Liver (tissue), 9 donors: ENCODE results near the gene TIE1. TPM values are rescaled to one million over a fixed set of nuclear protein-coding genes. Genes with fewer than 3 reads are reported as not detected.

ENCODE experiments used
- DNase-seq: peaks from one replicate; pipeline ENCODE4 v3.0.0-alpha.2; 2017; ENCODE audit warnings: low spot score
- H3K27ac ChIP-seq, 2 donors: one replicate each; pipeline ENCODE4 v1.7.0; 2013; ENCODE audit warnings: inconsistent platforms in 2 of 2, low read length in 2 of 2, control low read depth in 1 of 2, low read depth in 1 of 2, mild to moderate bottlenecking in 1 of 2
- H3K27me3 ChIP-seq, 4 donors: one replicate each; pipeline versions ENCODE4 v1.6.1 to v1.7.0; 2013; ENCODE audit warnings: low read length in 3 of 4, inconsistent platforms in 1 of 4, mild to moderate bottlenecking in 1 of 4, moderate library complexity in 1 of 4; ENCODE audit not compliant: control insufficient read depth in 4 of 4, insufficient read depth in 4 of 4
- H3K36me3 ChIP-seq, 4 donors: one replicate each; pipeline versions ENCODE4 v1.6.1 to v1.7.0; 2013; ENCODE audit warnings: low read length in 3 of 4, mild to moderate bottlenecking in 3 of 4, low read depth in 1 of 4, moderate library complexity in 1 of 4; ENCODE audit not compliant: control insufficient read depth in 4 of 4, insufficient read depth in 3 of 4
- H3K4me1 ChIP-seq, 4 donors: one replicate each; pipeline versions ENCODE4 v1.6.1 to v1.7.0; 2013; ENCODE audit warnings: low read length in 3 of 4, mild to moderate bottlenecking in 3 of 4, moderate library complexity in 1 of 4; ENCODE audit not compliant: control insufficient read depth in 4 of 4, insufficient read depth in 4 of 4
- H3K4me3 ChIP-seq, 3 donors: one replicate each; pipeline versions ENCODE4 v1.6.1 to v1.7.0; 2013; ENCODE audit warnings: low read length in 3 of 3, control low read depth in 1 of 3, low read depth in 1 of 3, mild to moderate bottlenecking in 1 of 3
- H3K9ac ChIP-seq, 2 donors: one replicate each; pipeline ENCODE4 v1.7.0; 2013; ENCODE audit warnings: low read length in 2 of 2, mild to moderate bottlenecking in 2 of 2, moderate library complexity in 2 of 2, control low read depth in 1 of 2, low read depth in 1 of 2
- H3K9me3 ChIP-seq, 4 donors: one replicate each; pipeline versions ENCODE4 v1.6.1 to v1.7.0; 2013; ENCODE audit warnings: low read length in 3 of 4; ENCODE audit not compliant: control insufficient read depth in 4 of 4
- CTCF ChIP-seq: fragments of 150-350 bp; IDR thresholded peaks from 2 replicates; pipeline ENCODE4 v1.5.1; 2017; ENCODE audit warnings: improper control_type of control experiment, low read depth, low read length; ENCODE audit not compliant: missing input control
- EGR1 ChIP-seq, 2 donors: IDR thresholded peaks; 2 replicates each; pipeline ENCODE4 v1.6.1; 2016 to 2018; ENCODE audit warnings: antibody characterized with exemption in 2 of 2, low read depth in 2 of 2
- FOXA1 ChIP-seq: IDR thresholded peaks from 2 replicates; pipeline ENCODE4 v1.6.1; 2016; ENCODE audit warnings: antibody characterized with exemption
- FOXA2 ChIP-seq: IDR thresholded peaks from 2 replicates; pipeline ENCODE4 v1.6.1; 2016; ENCODE audit warnings: antibody characterized with exemption
- GABPA ChIP-seq, 2 donors: IDR thresholded peaks in 1 of 2; conservative IDR thresholded peaks in 1 of 2; 2 replicates each; pipeline ENCODE4 v1.6.1; 2016; ENCODE audit warnings: antibody characterized with exemption in 2 of 2, mild to moderate bottlenecking in 1 of 2, moderate library complexity in 1 of 2
- HNF4A ChIP-seq, 2 donors: conservative IDR thresholded peaks; 2 replicates each; pipeline ENCODE4 v1.6.1; 2016; ENCODE audit warnings: antibody characterized with exemption in 2 of 2, mild to moderate bottlenecking in 2 of 2
- NR2F2 ChIP-seq: IDR thresholded peaks from 2 replicates; pipeline ENCODE4 v1.6.1; 2016; ENCODE audit warnings: antibody characterized with exemption
- RAD21 ChIP-seq, 2 donors: IDR thresholded peaks; 2 replicates each; pipeline ENCODE4 v1.6.1; 2016; ENCODE audit warnings: antibody characterized with exemption in 2 of 2, mild to moderate bottlenecking in 2 of 2
- REST ChIP-seq: IDR thresholded peaks from 2 replicates; pipeline ENCODE4 v1.6.1; 2016; ENCODE audit warnings: antibody characterized with exemption, mild to moderate bottlenecking
- RXRA ChIP-seq, 2 donors: IDR thresholded peaks; 2 replicates each; pipeline ENCODE4 v1.6.1; 2017 to 2018; ENCODE audit warnings: antibody characterized with exemption in 2 of 2, mild to moderate bottlenecking in 1 of 2
- SP1 ChIP-seq: IDR thresholded peaks from 2 replicates; pipeline ENCODE4 v1.6.1; 2018; ENCODE audit warnings: antibody characterized with exemption, mild to moderate bottlenecking
- TAF1 ChIP-seq: conservative IDR thresholded peaks from 2 replicates; pipeline ENCODE4 v1.6.1; 2016; ENCODE audit warnings: antibody characterized with exemption, mild to moderate bottlenecking
- WGBS: extraction: QIAGEN DNeasy Blood & Tissue Kit; methylation state at CpG from one replicate; pipeline ENCODE4 v1.1.7; 2013; 5-methylcytosine and 5-hydroxymethylcytosine counted together
- polyA plus RNA-seq, 2 donors: library from polyadenylated mRNA; stranded (reverse) in 1 of 2; unstranded in 1 of 2; fragments of 200-250 nt in 1 of 2; fragments of >200 nt in 1 of 2; fragmentation: Nextera tagmentation in 1 of 2; extraction: Ambion mirVana in 1 of 2; gene quantifications; one replicate each; pipeline versions ENCODE4 v1.2.1 to v1.2.3, GENCODE V29; 2013 to 2015
- total RNA-seq, 2 donors: library from RNA; depleted of rRNA; stranded (reverse); fragments of >200 nt; gene quantifications; one replicate each; pipeline ENCODE4 v1.2.3, GENCODE V29; 2014
- TF ChIP-seq, protein P1 (sequence below): IDR thresholded peaks from 2 replicates; pipeline ENCODE4 v1.6.1; 2016; ENCODE audit warnings: antibody characterized with exemption
- TF ChIP-seq, protein P2 (sequence below): IDR thresholded peaks from 2 replicates; pipeline ENCODE4 v1.6.1; 2016; ENCODE audit warnings: antibody characterized with exemption
- donor health status: healthy.
- donor health status: healthy.
- donor health status: healthy.
- donor health status: healthy.
- donor health status: healthy.

Gene TIE1
- total and polyA plus RNA-seq, 4 donors: 3.6 to 17.6 (median 8.9) TPM

DNA sequence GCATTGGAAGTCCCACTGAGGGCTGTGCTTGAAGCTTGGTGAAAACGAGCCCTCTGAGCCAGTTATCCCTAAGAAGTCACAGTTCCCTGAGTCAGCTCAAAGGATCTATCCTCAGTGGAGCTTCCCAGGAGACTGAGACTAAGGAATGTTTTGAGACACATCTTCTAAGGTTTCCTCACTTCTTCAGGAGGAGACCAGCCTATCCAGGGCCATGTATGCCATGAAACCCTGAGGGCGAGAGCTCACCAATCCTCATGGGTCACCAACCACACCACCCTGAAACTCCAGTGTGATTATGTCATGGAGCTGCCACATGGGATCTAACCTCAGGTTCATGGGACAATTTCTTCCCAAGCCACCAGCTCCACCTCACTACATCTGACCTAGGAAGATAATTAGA lies 7.6 kb upstream of the TIE1 start:
- Histone ChIP-seq H3K4me1 (peaks cover 0 to 18% (median 6%) of the 10 kb centered on the region in 4 donors), H3K9ac (no peak overlapping the region), H3K4me3 (no peak overlapping the region), H3K27me3 (no peaks in the 10 kb centered on the region), H3K27ac (no peak overlapping the region), H3K9me3 (no peaks in the 10 kb centered on the region), H3K36me3 (no peaks in the 10 kb centered on the region)
- no peak for DNase-seq
- TF ChIP-seq HNF4A (conservative IDR thresholded peaks at IDR 0.05) (no peak), GABPA (IDR thresholded peaks at IDR 0.05 in 1 of 2, conservative IDR thresholded peaks at IDR 0.05 in 1 of 2) (no peak)
- TF ChIP-seq, protein P1, sequence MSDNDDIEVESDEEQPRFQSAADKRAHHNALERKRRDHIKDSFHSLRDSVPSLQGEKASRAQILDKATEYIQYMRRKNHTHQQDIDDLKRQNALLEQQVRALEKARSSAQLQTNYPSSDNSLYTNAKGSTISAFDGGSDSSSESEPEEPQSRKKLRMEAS: no peak
- WGBS: 89% methylated on average over 2 of the region's 2 CpGs

DNA sequence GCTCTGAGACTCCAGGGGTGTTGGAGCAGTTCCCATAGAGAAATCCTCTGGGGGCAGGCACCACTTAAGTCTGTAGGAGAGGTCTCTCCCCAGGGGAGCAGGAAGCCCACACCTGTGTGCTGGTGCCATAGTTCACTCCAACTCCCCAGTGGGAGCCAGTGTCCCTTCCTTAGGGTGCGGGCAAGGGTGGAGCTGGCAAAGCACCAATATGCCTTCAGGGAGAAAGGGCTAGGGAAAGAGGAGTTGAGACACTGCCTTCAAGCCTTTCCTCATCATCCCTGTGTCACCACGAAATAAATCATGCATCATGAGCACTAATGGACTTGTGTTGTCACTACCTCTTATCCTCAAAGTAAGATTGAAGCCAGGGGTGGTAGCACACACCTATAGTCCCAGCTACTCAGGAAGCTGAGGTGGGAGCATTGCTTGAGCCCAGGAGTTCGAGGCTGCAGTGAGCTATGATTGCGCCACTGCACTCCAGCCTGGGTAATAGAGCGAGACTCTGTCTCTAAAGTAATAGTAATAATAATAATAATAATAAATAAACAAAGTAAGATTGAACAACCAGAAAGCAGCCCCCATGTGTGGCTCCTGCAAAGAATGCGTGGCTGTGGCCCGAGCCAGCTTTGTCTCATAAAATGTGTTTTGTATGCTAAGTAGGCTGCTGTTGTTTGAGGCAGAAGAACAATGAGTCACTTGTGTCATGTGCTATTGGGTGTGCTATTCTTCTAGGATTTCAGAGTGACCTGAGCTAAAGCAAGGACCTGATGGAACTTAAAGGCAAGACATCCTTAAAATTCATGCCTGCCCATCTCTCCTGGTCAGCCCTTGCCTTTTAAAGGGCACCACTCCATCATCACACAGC lies 6.7 kb upstream of the TIE1 start:
- H3K9me3 ChIP-seq: no peaks in the 10 kb centered on the region
- 91% methylated on average over 7 of the region's 7 CpGs for WGBS
- TF ChIP-seq NR2F2: no peak
- TF ChIP-seq RAD21 (IDR thresholded peaks at IDR 0.05): no peak
- TF ChIP-seq, protein P2, sequence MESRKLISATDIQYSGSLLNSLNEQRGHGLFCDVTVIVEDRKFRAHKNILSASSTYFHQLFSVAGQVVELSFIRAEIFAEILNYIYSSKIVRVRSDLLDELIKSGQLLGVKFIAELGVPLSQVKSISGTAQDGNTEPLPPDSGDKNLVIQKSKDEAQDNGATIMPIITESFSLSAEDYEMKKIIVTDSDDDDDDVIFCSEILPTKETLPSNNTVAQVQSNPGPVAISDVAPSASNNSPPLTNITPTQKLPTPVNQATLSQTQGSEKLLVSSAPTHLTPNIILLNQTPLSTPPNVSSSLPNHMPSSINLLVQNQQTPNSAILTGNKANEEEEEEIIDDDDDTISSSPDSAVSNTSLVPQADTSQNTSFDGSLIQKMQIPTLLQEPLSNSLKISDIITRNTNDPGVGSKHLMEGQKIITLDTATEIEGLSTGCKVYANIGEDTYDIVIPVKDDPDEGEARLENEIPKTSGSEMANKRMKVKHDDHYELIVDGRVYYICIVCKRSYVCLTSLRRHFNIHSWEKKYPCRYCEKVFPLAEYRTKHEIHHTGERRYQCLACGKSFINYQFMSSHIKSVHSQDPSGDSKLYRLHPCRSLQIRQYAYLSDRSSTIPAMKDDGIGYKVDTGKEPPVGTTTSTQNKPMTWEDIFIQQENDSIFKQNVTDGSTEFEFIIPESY: no peak
- no peak for TF ChIP-seq EGR1 (IDR thresholded peaks at IDR 0.05; ENCODE audit: low read depth in 2 of 2)
- TF ChIP-seq GABPA (IDR thresholded peaks at IDR 0.05 in 1 of 2, conservative IDR thresholded peaks at IDR 0.05 in 1 of 2): no peak
- no peak for TF ChIP-seq CTCF
- no peak for TF ChIP-seq REST
- TF ChIP-seq, protein P1: no peak
- no peak for TF ChIP-seq FOXA1
- TF ChIP-seq TAF1: no peak
- no peak for TF ChIP-seq RXRA (IDR thresholded peaks at IDR 0.05)
- no peak for TF ChIP-seq FOXA2
- TF ChIP-seq SP1: no peak
- H3K4me3 ChIP-seq: no peak overlapping the region
- H3K36me3 ChIP-seq: no peaks in the 10 kb centered on the region
- H3K27ac ChIP-seq: no peak overlapping the region
- H3K4me1 ChIP-seq: peaks cover 0 to 18% (median 6%) of the 10 kb centered on the region in 4 donors
- H3K27me3 ChIP-seq: no peaks in the 10 kb centered on the region
- H3K9ac ChIP-seq: no peak overlapping the region
- no peak for DNase-seq
